Aorta (tissue), 5 donors: Measurements from ENCODE around the gene ARID2. TPM values are rescaled to one million over a fixed set of nuclear protein-coding genes. Genes with fewer than 3 reads are reported as not detected.

Source experiments
- ATAC-seq: fragments of 200-7000 bp; cut with Tn5 transposase; one replicate; pipeline ENCODE4 v1.9.1; 2022; ENCODE audit warnings: moderate library complexity; ENCODE audit not compliant: low FRiP score
- DNase-seq, 2 donors: peaks; one replicate each; pipeline ENCODE4 v3.0.0-alpha.2; 2020
- H3K27ac ChIP-seq, 2 donors: one replicate each; pipeline ENCODE4 v1.5.1; 2013; ENCODE audit warnings: low read length in 2 of 2, mild to moderate bottlenecking in 2 of 2, moderate library complexity in 2 of 2, control low read depth in 1 of 2, inconsistent platforms in 1 of 2, low read depth in 1 of 2
- H3K27me3 ChIP-seq, 2 donors: one replicate each; pipeline ENCODE4 v1.6.1; 2013; ENCODE audit warnings: control low read depth in 1 of 2, low read length in 1 of 2, mild to moderate bottlenecking in 1 of 2, moderate library complexity in 1 of 2; ENCODE audit not compliant: insufficient read depth in 2 of 2, control insufficient read depth in 1 of 2
- H3K36me3 ChIP-seq, 2 donors: one replicate each; pipeline ENCODE4 v1.6.1; 2013; ENCODE audit warnings: control low read depth in 1 of 2, low read length in 1 of 2, mild to moderate bottlenecking in 1 of 2; ENCODE audit not compliant: insufficient read depth in 2 of 2, control insufficient read depth in 1 of 2
- H3K4me1 ChIP-seq, 2 donors: one replicate each; pipeline ENCODE4 v1.6.1; 2013; ENCODE audit warnings: low read length in 2 of 2, control low read depth in 1 of 2, mild to moderate bottlenecking in 1 of 2, moderate library complexity in 1 of 2; ENCODE audit not compliant: insufficient read depth in 2 of 2, control insufficient read depth in 1 of 2
- H3K4me3 ChIP-seq, 2 donors: one replicate each; pipeline ENCODE4 v1.5.1; 2013; ENCODE audit warnings: low read length in 2 of 2, control low read depth in 1 of 2, mild to moderate bottlenecking in 1 of 2
- H3K9me3 ChIP-seq: one replicate; pipeline ENCODE4 v1.6.1; 2013; ENCODE audit warnings: mild to moderate bottlenecking, low read length; ENCODE audit not compliant: control insufficient read depth
- WGBS, 2 donors: extraction: QIAGEN DNeasy Blood & Tissue Kit; methylation state at CpG; one replicate each; pipeline ENCODE4 v1.1.7; 2013; 5-methylcytosine and 5-hydroxymethylcytosine counted together
- intact Hi-C, 2 donors: fragments of 100-400 bp; cut with DNase I; formaldehyde crosslinking; loops; one replicate each; pipeline versions ENCODE4 v1.14.2 to v1.15.0; 2022
- polyA plus RNA-seq, 2 donors: library from polyadenylated mRNA; stranded (reverse); fragments of 200-250 nt; gene quantifications; one replicate each; pipeline ENCODE4 v1.2.3, GENCODE V29; 2013
- total RNA-seq, 2 donors: library from RNA; stranded (reverse); fragmentation: NEBNext Ultra II Directional; extraction: Animal tissue kit (Norgen Biotek cat#: 25700); gene quantifications; one replicate each; pipeline ENCODE4 v1.2.1, GENCODE V29; 2021
- donor health status: healthy with polysubstance abuse.
- donor health status: Bipolar disorder and iron deficiency.
- donor health status: DM: no; HTN: no; CAD: no.
- donor health status: DM: no; HTN: no; CAD: no.
- donor health status: DM: yes; HTN: yes; CAD: no.

ARID2 gene
- total and polyA plus RNA-seq, 4 donors = 2.9 to 50.3 (median 24.1) TPM

GRCh38 chr12:45866299-45866698, 136.8 kb downstream of the ARID2 start:
- intact Hi-C loops = no loop called here
- Histone ChIP-seq H3K27ac (no peak overlapping the region), H3K4me3 (no peak overlapping the region), H3K36me3 (no peaks in the 10 kb centered on the region), H3K27me3 (no peaks in the 10 kb centered on the region), H3K4me1 (no peaks in the 10 kb centered on the region), H3K9me3 (no peaks in the 10 kb centered on the region)
- 71 to 78% methylated on average over 1 of the region's 1 CpG for WGBS, 2 donors
- no peak for ATAC-seq
- no peak for DNase-seq

DNA sequence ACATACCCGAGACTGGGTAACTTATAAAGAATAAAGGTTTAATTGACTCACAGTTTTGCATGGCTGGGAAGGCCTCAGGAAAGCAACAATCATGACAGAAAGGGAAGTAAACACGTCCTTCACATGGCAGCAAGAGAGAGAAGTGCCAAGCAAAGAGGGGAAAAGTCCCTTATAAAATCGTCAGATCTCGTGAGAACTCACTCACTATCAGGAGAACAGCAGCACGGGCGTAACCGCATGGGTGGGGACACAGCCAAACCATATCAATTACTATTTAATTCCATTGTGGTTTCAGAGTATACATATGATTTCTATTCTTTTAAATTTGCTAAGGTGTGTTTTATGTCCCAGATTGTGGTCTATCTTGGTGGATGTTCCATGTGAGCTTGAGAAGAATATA, 142.9 kb downstream of the ARID2 start:
- WGBS, 2 donors = 89 to 90% methylated on average over 7 of the region's 7 CpGs
- Histone ChIP-seq H3K27me3 (no peaks in the 10 kb centered on the region), H3K9me3 (no peaks in the 10 kb centered on the region), H3K36me3 (peaks cover 4 to 6% of the 10 kb centered on the region in 2 donors), H3K4me1 (peaks cover 0 to 3% of the 10 kb centered on the region in 2 donors), H3K27ac (no peak overlapping the region), H3K4me3 (no peak overlapping the region)
- ATAC-seq (no peak), DNase-seq (no peak)
- intact Hi-C loops = no loop called here

GRCh38 chr12:45877069-45877468, 147.6 kb downstream of the ARID2 start:
- H3K9me3 ChIP-seq = no peaks in the 10 kb centered on the region
- DNase-seq (no peak), ATAC-seq (no peak)
- intact Hi-C loops = no loop called here
- WGBS, 2 donors = 98% methylated on average over 5 of the region's 5 CpGs
- no peak overlapping the region for H3K4me3 ChIP-seq
- H3K27me3 ChIP-seq = no peaks in the 10 kb centered on the region
- H3K36me3 ChIP-seq = peaks cover 4 to 6% of the 10 kb centered on the region in 2 donors
- peaks cover 4 to 5% of the 10 kb centered on the region in 2 donors for H3K4me1 ChIP-seq
- no peak overlapping the region for H3K27ac ChIP-seq

DNA sequence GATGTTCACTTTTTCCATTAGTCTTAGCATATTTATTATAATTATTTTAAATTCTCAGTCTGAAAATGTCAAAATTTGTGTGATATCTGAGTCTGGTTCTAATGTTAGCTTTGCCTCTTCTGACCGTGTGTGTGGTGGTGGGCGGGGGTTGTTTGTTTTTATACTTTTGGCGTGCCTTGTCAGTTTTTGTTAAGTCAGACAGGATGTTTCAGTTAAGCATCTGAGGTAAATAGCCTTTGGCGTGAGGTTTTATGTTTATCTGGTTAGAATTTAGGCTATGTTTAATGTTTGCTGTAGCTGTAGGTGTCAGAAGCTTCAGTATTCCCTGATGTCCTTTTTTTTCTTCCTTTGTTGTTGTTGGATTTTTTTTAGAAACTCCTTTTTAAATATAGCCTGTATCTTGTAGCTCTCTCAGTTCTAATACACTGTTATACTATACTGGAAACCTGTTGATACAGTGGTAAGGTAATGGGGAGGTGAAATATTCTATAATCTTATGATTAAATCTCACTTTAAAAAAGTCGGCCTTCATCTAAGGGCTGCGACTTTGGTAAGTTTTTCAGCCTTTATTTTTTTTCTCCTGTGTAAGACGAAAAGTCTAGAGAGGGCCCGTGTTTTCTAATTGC, 149.2 kb downstream of the ARID2 start:
- H3K27me3 ChIP-seq = no peaks in the 10 kb centered on the region
- peaks cover 3 to 6% of the 10 kb centered on the region in 2 donors for H3K36me3 ChIP-seq
- 15 to 19% methylated on average over 8 of the region's 8 CpGs for WGBS, 2 donors
- ATAC-seq (no peak), DNase-seq (no peak)
- no peak overlapping the region for H3K4me3 ChIP-seq
- H3K27ac ChIP-seq = no peak overlapping the region
- intact Hi-C loops = no loop called here
- peaks cover 4 to 5% of the 10 kb centered on the region in 2 donors for H3K4me1 ChIP-seq
- no peaks in the 10 kb centered on the region for H3K9me3 ChIP-seq

DNA sequence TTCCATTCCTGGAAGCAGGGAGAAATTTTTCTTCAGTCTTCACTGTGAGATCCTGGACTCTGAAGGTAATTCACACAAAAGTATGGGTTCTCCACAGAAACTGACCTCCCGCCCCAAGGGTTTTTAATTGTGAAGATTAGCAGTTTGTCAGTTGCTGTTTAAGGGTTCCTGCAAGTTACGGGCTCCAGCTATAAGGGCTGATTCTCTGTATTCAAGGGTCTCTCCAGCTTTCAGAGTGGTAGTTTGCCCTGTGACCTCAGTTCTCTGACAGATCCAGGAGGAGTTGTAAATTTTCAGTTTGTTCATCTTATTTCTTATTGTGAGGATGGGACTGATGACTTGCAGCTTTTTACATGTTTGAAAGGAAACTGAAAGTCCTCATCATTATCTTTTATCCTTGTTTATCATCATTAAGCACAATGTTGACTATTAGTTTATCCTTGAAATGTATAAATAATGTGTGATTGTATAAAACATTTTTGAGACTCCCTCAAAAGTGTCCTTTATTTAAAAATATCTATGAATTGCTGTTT, 149.9 kb downstream of the ARID2 start:
- ATAC-seq (no peak), DNase-seq (no peak)
- no peaks in the 10 kb centered on the region for H3K9me3 ChIP-seq
- peaks cover 1 to 5% of the 10 kb centered on the region in 2 donors for H3K4me1 ChIP-seq
- peaks cover 0 to 6% of the 10 kb centered on the region in 2 donors for H3K36me3 ChIP-seq
- H3K27ac ChIP-seq = no peak overlapping the region
- H3K27me3 ChIP-seq = no peaks in the 10 kb centered on the region
- intact Hi-C loops = no loop called here
- WGBS, 2 donors = 84 to 86% methylated on average over 2 of the region's 2 CpGs
- no peak overlapping the region for H3K4me3 ChIP-seq

DNA sequence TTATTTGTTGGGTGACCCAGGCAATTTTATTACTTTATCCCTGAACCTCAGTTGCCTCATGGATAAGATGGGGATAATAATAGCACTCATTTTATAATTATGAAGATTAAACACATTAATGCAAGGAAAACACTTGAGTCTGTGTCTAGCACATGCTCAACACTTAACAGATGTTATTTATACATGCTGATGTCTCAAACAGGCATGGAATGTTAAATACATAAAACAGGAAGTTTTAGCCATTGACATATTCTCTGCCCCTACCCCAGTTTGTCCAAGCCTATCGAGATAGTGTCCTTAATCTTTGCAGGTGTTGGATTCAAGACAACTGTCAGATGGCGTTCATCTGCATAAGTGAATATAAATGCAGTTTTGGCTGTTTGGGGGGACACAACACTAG, 151.0 kb downstream of the ARID2 start:
- ATAC-seq (no peak), DNase-seq (no peak)
- Histone ChIP-seq H3K4me3 (no peak overlapping the region), H3K9me3 (no peaks in the 10 kb centered on the region), H3K27ac (no peak overlapping the region), H3K4me1 (peaks cover 3 to 5% of the 10 kb centered on the region in 2 donors), H3K36me3 (peaks cover 0 to 2% of the 10 kb centered on the region in 2 donors), H3K27me3 (no peaks in the 10 kb centered on the region)
- 85 to 87% methylated on average over 2 of the region's 2 CpGs for WGBS, 2 donors
- intact Hi-C loops = no loop called here

DNA sequence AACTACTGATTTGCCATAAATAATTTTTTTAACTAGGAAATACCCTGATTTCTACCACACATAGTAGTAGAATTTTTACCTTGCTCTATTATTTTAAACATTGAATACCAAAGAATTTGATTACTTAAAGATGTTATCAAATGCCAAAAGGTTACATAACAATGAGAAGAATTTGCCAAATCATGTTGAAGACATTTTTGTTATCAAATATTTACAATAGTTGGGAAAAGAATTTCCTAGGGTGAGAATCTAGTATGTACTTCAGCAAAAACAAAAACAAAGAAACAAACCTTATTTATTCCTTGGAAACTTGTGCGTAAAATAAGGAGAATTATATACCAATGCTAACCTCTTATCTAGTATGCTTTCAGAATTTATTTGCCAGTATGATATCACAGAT, 153.7 kb downstream of the ARID2 start:
- intact Hi-C loops = no loop called here
- Histone ChIP-seq H3K27ac (no peak overlapping the region), H3K9me3 (no peaks in the 10 kb centered on the region), H3K36me3 (no peaks in the 10 kb centered on the region), H3K4me1 (peaks cover 3 to 5% of the 10 kb centered on the region in 2 donors), H3K4me3 (no peak overlapping the region), H3K27me3 (no peaks in the 10 kb centered on the region)
- DNase-seq (no peak), ATAC-seq (no peak)
- 96 to 100% methylated on average over 1 of the region's 1 CpG for WGBS, 2 donors

DNA sequence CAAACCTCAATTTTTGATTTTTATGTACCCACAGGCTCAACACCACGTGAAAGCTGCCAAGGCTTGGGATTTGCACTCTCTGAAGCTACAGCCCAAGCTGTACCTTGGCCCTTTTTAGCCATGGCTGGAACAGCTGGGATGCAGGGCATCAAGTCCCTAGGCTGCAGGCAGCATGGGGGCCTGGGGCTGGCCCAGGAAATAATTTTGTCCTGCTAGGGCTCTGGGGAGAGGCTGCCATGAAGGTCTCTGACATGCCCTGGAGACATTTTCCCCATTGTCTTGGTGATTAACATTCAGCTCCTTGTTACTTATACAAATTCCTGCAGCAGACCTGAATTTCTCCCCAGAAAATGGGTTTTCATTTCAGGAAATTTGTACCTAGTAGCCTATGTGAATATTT, 157.2 kb downstream of the ARID2 start:
- Histone ChIP-seq H3K4me3 (no peak overlapping the region), H3K27me3 (no peaks in the 10 kb centered on the region), H3K9me3 (no peaks in the 10 kb centered on the region), H3K36me3 (no peaks in the 10 kb centered on the region), H3K27ac (no peak overlapping the region), H3K4me1 (peaks cover 0 to 2% of the 10 kb centered on the region in 2 donors)
- WGBS, 2 donors = 96 to 100% methylated on average over 1 of the region's 1 CpG
- DNase-seq (no peak), ATAC-seq (no peak)
- intact Hi-C loops = no loop called here

GRCh38 chr12:45887544-45887943, 158.0 kb downstream of the ARID2 start:
- DNase-seq (no peak), ATAC-seq (no peak)
- peaks cover 0 to 2% of the 10 kb centered on the region in 2 donors for H3K4me1 ChIP-seq

More at GRCh38 chr12:45887544-45887943, 158.0 kb downstream of the ARID2 start:
- Histone ChIP-seq H3K27me3 (no peaks in the 10 kb centered on the region), H3K27ac (no peak overlapping the region), H3K9me3 (no peaks in the 10 kb centered on the region), H3K36me3 (no peaks in the 10 kb centered on the region), H3K4me3 (no peak overlapping the region)
- intact Hi-C loops = no loop called here
- WGBS, 2 donors = 89 to 91% methylated on average over 5 of the region's 5 CpGs
